Measurements from ENCODE around the gene PVALB.

The PVALB gene

GRCh38 chr22:36768616-36769015, 48.2 kb downstream of the PVALB start:
- no peak overlapping the region for H3K23ac ChIP-seq (ENCODE audit: low read length)
- no peaks in the 10 kb centered on the region for H3K79me2 ChIP-seq (ENCODE audit: control insufficient read depth, insufficient read depth, low read length, poor library complexity)
- H3K9me3 ChIP-seq (ENCODE audit: insufficient read depth, low read depth, low read length): no peaks in the 10 kb centered on the region
- H3K14ac ChIP-seq (ENCODE audit: low read length): no peak overlapping the region
- H3K4ac ChIP-seq (ENCODE audit: low read depth, low read length): no peak overlapping the region
- no peak overlapping the region for H2AK5ac ChIP-seq (ENCODE audit: low read length)
- no peak overlapping the region for H4K8ac ChIP-seq (ENCODE audit: low read depth, low read length)
- H3K27me3 ChIP-seq (ENCODE audit: insufficient read depth, low read length): no peaks in the 10 kb centered on the region
- no peak for DNase-seq
- no peak overlapping the region for H2AFZ ChIP-seq (ENCODE audit: insufficient read depth, low read length, poor library complexity)
- no peak overlapping the region for H2BK120ac ChIP-seq (ENCODE audit: insufficient read depth, low read length, poor library complexity)
- no peaks in the 10 kb centered on the region for H3K79me1 ChIP-seq (ENCODE audit: low read length)
- no peak overlapping the region for H3K18ac ChIP-seq (ENCODE audit: low read length)
- H4K91ac ChIP-seq (ENCODE audit: low read depth, low read length): no peak overlapping the region
- H3K4me1 ChIP-seq (ENCODE audit: control insufficient read depth in 1 of 2, insufficient read depth in 2 of 2, low read length in 2 of 2): no peaks in the 10 kb centered on the region
- no peak overlapping the region for H4K12ac ChIP-seq (ENCODE audit: low read depth, low read length)
- no peak overlapping the region for H3K4me2 ChIP-seq (ENCODE audit: low read length)
- no peak overlapping the region for H2BK12ac ChIP-seq (ENCODE audit: low read length)
- no peak overlapping the region for H3K4me3 ChIP-seq (ENCODE audit: low read depth, low read length)
- no peak overlapping the region for H2BK5ac ChIP-seq (ENCODE audit: low read depth, low read length, poor library complexity)
- no peak overlapping the region for H3K27ac ChIP-seq (ENCODE audit: low read depth, low read length)
- 100% methylated on average over 1 of the region's 13 CpGs for WGBS (ENCODE audit: extremely low coverage, insufficient coverage, insufficient read length)
- H3K9ac ChIP-seq (ENCODE audit: low read length): no peak overlapping the region
- H3K36me3 ChIP-seq (ENCODE audit: control insufficient read depth in 1 of 2, insufficient read depth in 2 of 2, low read length in 2 of 2): peaks cover 9 to 22% of the 10 kb centered on the region in 2 experiments

DNA sequence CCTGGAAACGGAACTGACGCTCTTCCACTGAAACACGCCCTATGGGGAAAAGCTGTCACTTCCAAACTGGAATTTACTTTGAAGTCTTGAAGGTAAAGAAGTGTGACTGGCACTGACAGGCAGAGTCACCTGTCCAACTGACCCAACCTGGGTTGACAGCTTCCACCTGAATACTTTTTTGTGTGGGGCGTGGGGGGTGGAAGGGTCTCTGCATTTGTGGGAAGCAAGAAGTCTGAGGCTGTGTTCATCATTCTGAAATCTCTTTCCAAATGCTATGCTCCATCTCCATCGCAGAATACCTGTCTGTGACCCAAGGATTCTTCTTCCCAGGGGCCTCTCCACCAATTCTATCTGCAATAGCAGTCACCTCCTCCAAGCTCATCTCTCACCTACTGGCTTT, 48.7 kb downstream of the PVALB start:
- no peak overlapping the region for H2BK120ac ChIP-seq (ENCODE audit: insufficient read depth, low read length, poor library complexity)
- no peak overlapping the region for H4K91ac ChIP-seq (ENCODE audit: low read depth, low read length)
- H2AK5ac ChIP-seq (ENCODE audit: low read length): no peak overlapping the region
- no peak overlapping the region for H4K8ac ChIP-seq (ENCODE audit: low read depth, low read length)
- no peaks in the 10 kb centered on the region for H3K4me1 ChIP-seq (ENCODE audit: control insufficient read depth in 1 of 2, insufficient read depth in 2 of 2, low read length in 2 of 2)
- no peak overlapping the region for H3K9ac ChIP-seq (ENCODE audit: low read length)
- no peak overlapping the region for H3K4me2 ChIP-seq (ENCODE audit: low read length)
- no peaks in the 10 kb centered on the region for H3K79me2 ChIP-seq (ENCODE audit: control insufficient read depth, insufficient read depth, low read length, poor library complexity)
- no CpG with 5 or more reads among the region's 5 CpGs for WGBS (ENCODE audit: extremely low coverage, insufficient coverage, insufficient read length)
- H3K23ac ChIP-seq (ENCODE audit: low read length): no peak overlapping the region
- no peak overlapping the region for H3K14ac ChIP-seq (ENCODE audit: low read length)
- H3K4me3 ChIP-seq (ENCODE audit: low read depth, low read length): no peak overlapping the region
- no peak overlapping the region for H4K12ac ChIP-seq (ENCODE audit: low read depth, low read length)
- no peaks in the 10 kb centered on the region for H3K27me3 ChIP-seq (ENCODE audit: insufficient read depth, low read length)
- no peak overlapping the region for H2BK5ac ChIP-seq (ENCODE audit: low read depth, low read length, poor library complexity)
- H3K18ac ChIP-seq (ENCODE audit: low read length): no peak overlapping the region
- H3K79me1 ChIP-seq (ENCODE audit: low read length): no peaks in the 10 kb centered on the region
- no peak overlapping the region for H2BK12ac ChIP-seq (ENCODE audit: low read length)
- H3K27ac ChIP-seq (ENCODE audit: low read depth, low read length): no peak overlapping the region
- H3K9me3 ChIP-seq (ENCODE audit: insufficient read depth, low read depth, low read length): no peaks in the 10 kb centered on the region
- no peak overlapping the region for H2AFZ ChIP-seq (ENCODE audit: insufficient read depth, low read length, poor library complexity)
- DNase-seq: no peak
- H3K36me3 ChIP-seq (ENCODE audit: control insufficient read depth in 1 of 2, insufficient read depth in 2 of 2, low read length in 2 of 2): peaks cover 10 to 24% of the 10 kb centered on the region in 2 experiments
- no peak overlapping the region for H3K4ac ChIP-seq (ENCODE audit: low read depth, low read length)

DNA sequence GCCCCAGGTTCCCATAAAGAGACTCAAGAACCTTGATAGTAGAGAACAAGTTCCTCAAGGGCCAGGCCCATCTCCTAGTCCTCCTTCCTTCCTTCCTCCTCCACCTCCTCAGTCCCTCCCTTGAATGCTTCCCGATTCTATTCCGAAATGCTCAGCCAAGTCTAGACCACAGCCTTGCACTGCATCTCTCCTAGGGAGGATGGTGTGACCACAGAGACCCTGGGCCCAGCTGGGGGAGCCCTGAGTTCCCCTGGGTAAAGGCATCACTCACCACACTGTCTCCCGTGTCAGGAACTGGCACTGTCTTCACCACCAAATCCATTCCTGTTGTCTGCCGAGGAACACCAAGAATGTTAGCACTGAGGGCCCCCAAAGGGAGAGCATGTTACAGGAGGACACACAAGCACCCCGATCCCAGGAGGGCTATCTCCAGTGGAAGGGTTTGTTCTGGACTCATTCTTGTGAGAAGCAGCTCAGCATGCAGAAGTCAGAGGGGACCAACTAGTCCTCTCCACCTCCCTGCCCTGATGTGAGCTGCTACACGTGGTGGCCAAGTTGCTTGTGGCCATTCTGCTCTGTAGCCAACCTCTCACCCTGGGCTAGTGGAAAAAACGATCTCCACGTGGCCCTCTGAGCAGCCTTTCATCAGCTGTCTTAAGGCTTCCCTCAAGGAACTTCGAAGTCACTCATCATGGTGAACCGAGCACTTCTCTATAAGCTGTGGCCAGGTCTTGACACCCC, 49.6 kb downstream of the PVALB start:
- peaks cover 2% of the 10 kb centered on the region for H3K9me3 ChIP-seq (ENCODE audit: insufficient read depth, low read depth, low read length)
- no peak overlapping the region for H3K4me2 ChIP-seq (ENCODE audit: low read length)
- no peak overlapping the region for H2AFZ ChIP-seq (ENCODE audit: insufficient read depth, low read length, poor library complexity)
- no CpG with 5 or more reads among the region's 10 CpGs for WGBS (ENCODE audit: extremely low coverage, insufficient coverage, insufficient read length)
- no peaks in the 10 kb centered on the region for H3K79me2 ChIP-seq (ENCODE audit: control insufficient read depth, insufficient read depth, low read length, poor library complexity)
- no peaks in the 10 kb centered on the region for H3K27me3 ChIP-seq (ENCODE audit: insufficient read depth, low read length)
- no peak overlapping the region for H3K18ac ChIP-seq (ENCODE audit: low read length)
- no peak overlapping the region for H3K4me3 ChIP-seq (ENCODE audit: low read depth, low read length)
- no peaks in the 10 kb centered on the region for H3K79me1 ChIP-seq (ENCODE audit: low read length)
- peaks cover 16 to 32% of the 10 kb centered on the region in 2 experiments for H3K36me3 ChIP-seq (ENCODE audit: control insufficient read depth in 1 of 2, insufficient read depth in 2 of 2, low read length in 2 of 2)
- H4K12ac ChIP-seq (ENCODE audit: low read depth, low read length): no peak overlapping the region
- no peak overlapping the region for H3K4ac ChIP-seq (ENCODE audit: low read depth, low read length)
- no peak overlapping the region for H2BK5ac ChIP-seq (ENCODE audit: low read depth, low read length, poor library complexity)
- H3K23ac ChIP-seq (ENCODE audit: low read length): no peak overlapping the region
- no peak overlapping the region for H2BK120ac ChIP-seq (ENCODE audit: insufficient read depth, low read length, poor library complexity)
- no peak overlapping the region for H2BK12ac ChIP-seq (ENCODE audit: low read length)
- H3K4me1 ChIP-seq (ENCODE audit: control insufficient read depth in 1 of 2, insufficient read depth in 2 of 2, low read length in 2 of 2): no peaks in the 10 kb centered on the region
- no peak for DNase-seq
- no peak overlapping the region for H2AK5ac ChIP-seq (ENCODE audit: low read length)
- no peak overlapping the region for H4K8ac ChIP-seq (ENCODE audit: low read depth, low read length)
- H3K9ac ChIP-seq (ENCODE audit: low read length): no peak overlapping the region
- no peak overlapping the region for H3K14ac ChIP-seq (ENCODE audit: low read length)
- H3K27ac ChIP-seq (ENCODE audit: low read depth, low read length): no peak overlapping the region
- H4K91ac ChIP-seq (ENCODE audit: low read depth, low read length): no peak overlapping the region

- Histone ChIP-seq H2AFZ (ENCODE audit: insufficient read depth, low read length, poor library complexity) (no peak overlapping the region), H4K12ac (ENCODE audit: low read depth, low read length) (no peak overlapping the region), H3K4me3 (ENCODE audit: low read depth, low read length) (no peak overlapping the region), H3K9me3 (ENCODE audit: insufficient read depth, low read depth, low read length) (peaks cover 2% of the 10 kb centered on the region), H3K27ac (ENCODE audit: low read depth, low read length) (no peak overlapping the region), H3K4me2 (ENCODE audit: low read length) (no peak overlapping the region), H3K9ac (ENCODE audit: low read length) (no peak overlapping the region), H3K23ac (ENCODE audit: low read length) (no peak overlapping the region), H3K36me3 (ENCODE audit: control insufficient read depth in 1 of 2, insufficient read depth in 2 of 2, low read length in 2 of 2) (peaks cover 18 to 32% of the 10 kb centered on the region in 2 experiments), H2BK120ac (ENCODE audit: insufficient read depth, low read length, poor library complexity) (no peak overlapping the region), H3K79me1 (ENCODE audit: low read length) (no peaks in the 10 kb centered on the region), H3K4ac (ENCODE audit: low read depth, low read length) (no peak overlapping the region), H3K14ac (ENCODE audit: low read length) (no peak overlapping the region), H3K27me3 (ENCODE audit: insufficient read depth, low read length) (no peaks in the 10 kb centered on the region), H2BK5ac (ENCODE audit: low read depth, low read length, poor library complexity) (no peak overlapping the region), H3K18ac (ENCODE audit: low read length) (no peak overlapping the region), H3K4me1 (ENCODE audit: control insufficient read depth in 1 of 2, insufficient read depth in 2 of 2, low read length in 2 of 2) (no peaks in the 10 kb centered on the region), H3K79me2 (ENCODE audit: control insufficient read depth, insufficient read depth, low read length, poor library complexity) (no peaks in the 10 kb centered on the region), H2AK5ac (ENCODE audit: low read length) (no peak overlapping the region), H2BK12ac (ENCODE audit: low read length) (no peak overlapping the region), H4K8ac (ENCODE audit: low read depth, low read length) (no peak overlapping the region), H4K91ac (ENCODE audit: low read depth, low read length) (no peak overlapping the region)
- DNase-seq: no peak
- WGBS (ENCODE audit: extremely low coverage, insufficient coverage, insufficient read length): no CpG with 5 or more reads among the region's 11 CpGs
Measured at GRCh38 chr22:36765943-36766450, 50.8 kb downstream of the PVALB start.

All from trophoblast cell (in vitro differentiated cells and primary cell).